Nephron (organoid): ENCODE results near the gene KCNIP4.

ENCODE experiments used
- H3K27ac Mint-ChIP-seq, 3 experiments: 2 replicates each; pipeline ENCODE4 v1.8.0; 2020; ENCODE audit warnings: mixed read lengths in 3 of 3, mild to moderate bottlenecking in 2 of 3, moderate library complexity in 1 of 3
- H3K27me3 Mint-ChIP-seq: 2 replicates; pipeline ENCODE4 v1.8.0; 2021; ENCODE audit warnings: low read depth, mild to moderate bottlenecking, moderate library complexity, mixed read lengths
- H3K36me3 Mint-ChIP-seq: 2 replicates; pipeline ENCODE4 v1.8.0; 2020; ENCODE audit warnings: low read depth, mixed read lengths
- H3K4me1 Mint-ChIP-seq: 2 replicates; pipeline ENCODE4 v1.8.0; 2020; ENCODE audit warnings: mixed read lengths
- H3K4me3 Mint-ChIP-seq, 3 experiments: 2 replicates each; pipeline ENCODE4 v1.8.0; 2020; ENCODE audit warnings: mild to moderate bottlenecking in 3 of 3, mixed read lengths in 3 of 3, moderate library complexity in 2 of 3
- H3K9me3 Mint-ChIP-seq: 2 replicates; pipeline ENCODE4 v1.8.0; 2020; ENCODE audit warnings: mixed read lengths
- TF ChIP-seq, protein P1 (sequence below), 3 experiments: fragments of 200-600 bp; sonication (generic); IDR thresholded peaks; one replicate each; pipeline ENCODE4 v1.5.0; 2021; ENCODE audit warnings: antibody characterized with exemption in 3 of 3; ENCODE audit not compliant: unreplicated experiment in 3 of 3

The KCNIP4 gene

DNA sequence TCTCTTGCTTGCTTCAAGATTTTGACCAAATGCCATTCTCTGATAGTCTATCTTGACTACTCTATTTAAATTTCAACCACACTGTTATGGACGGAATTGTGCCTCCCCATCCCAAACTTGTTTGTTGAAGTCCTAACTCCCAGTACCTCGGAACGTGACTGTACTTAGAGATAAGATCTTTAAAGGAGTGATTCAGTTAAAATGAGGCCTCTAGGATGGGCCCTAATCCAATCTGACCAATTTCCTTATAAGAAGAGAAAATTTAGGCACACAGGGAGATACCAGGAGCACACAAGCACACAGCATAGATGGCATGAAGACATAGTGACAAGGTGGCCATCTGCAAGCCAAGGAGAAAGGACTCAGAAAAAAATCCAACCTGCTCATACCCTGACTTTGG is 269.9 kb downstream of the KCNIP4 start:
- TF ChIP-seq, protein P1, sequence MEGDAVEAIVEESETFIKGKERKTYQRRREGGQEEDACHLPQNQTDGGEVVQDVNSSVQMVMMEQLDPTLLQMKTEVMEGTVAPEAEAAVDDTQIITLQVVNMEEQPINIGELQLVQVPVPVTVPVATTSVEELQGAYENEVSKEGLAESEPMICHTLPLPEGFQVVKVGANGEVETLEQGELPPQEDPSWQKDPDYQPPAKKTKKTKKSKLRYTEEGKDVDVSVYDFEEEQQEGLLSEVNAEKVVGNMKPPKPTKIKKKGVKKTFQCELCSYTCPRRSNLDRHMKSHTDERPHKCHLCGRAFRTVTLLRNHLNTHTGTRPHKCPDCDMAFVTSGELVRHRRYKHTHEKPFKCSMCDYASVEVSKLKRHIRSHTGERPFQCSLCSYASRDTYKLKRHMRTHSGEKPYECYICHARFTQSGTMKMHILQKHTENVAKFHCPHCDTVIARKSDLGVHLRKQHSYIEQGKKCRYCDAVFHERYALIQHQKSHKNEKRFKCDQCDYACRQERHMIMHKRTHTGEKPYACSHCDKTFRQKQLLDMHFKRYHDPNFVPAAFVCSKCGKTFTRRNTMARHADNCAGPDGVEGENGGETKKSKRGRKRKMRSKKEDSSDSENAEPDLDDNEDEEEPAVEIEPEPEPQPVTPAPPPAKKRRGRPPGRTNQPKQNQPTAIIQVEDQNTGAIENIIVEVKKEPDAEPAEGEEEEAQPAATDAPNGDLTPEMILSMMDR (IDR thresholded peaks at IDR 0.05; ENCODE audit: unreplicated experiment in 3 of 3): no peak
- Mint-ChIP-seq H3K36me3 (no peaks in the 10 kb centered on the region), H3K4me3 (no peak overlapping the region), H3K4me1 (no peaks in the 10 kb centered on the region), H3K27me3 (peaks cover 5% of the 10 kb centered on the region), H3K9me3 (no peaks in the 10 kb centered on the region), H3K27ac (no peak overlapping the region)

DNA sequence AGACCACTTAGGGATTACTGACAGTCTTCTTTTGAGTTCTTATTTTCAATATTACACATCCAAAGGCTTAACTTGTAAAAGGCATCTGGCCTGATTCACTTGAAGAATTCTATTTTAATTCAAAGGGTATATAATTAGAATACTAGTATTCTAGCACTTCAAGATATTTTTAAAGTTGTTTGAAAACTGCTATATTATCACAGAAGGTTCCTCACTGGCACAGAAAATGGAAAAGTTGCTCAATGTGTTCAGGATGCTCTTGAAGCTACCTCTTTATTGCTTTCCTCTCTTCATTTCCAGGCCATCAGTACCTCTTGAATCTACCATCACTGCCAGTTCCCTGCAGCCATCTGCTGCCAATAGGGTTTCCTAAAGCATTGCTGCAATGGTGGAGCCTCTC is 271.4 kb downstream of the KCNIP4 start:
- H3K4me1 Mint-ChIP-seq: no peaks in the 10 kb centered on the region
- H3K27me3 Mint-ChIP-seq: peaks cover 5% of the 10 kb centered on the region
- no peak overlapping the region for H3K27ac Mint-ChIP-seq
- no peak overlapping the region for H3K4me3 Mint-ChIP-seq
- no peaks in the 10 kb centered on the region for H3K9me3 Mint-ChIP-seq
- no peaks in the 10 kb centered on the region for H3K36me3 Mint-ChIP-seq
- TF ChIP-seq, protein P1 (IDR thresholded peaks at IDR 0.05; ENCODE audit: unreplicated experiment in 3 of 3): no peak

DNA sequence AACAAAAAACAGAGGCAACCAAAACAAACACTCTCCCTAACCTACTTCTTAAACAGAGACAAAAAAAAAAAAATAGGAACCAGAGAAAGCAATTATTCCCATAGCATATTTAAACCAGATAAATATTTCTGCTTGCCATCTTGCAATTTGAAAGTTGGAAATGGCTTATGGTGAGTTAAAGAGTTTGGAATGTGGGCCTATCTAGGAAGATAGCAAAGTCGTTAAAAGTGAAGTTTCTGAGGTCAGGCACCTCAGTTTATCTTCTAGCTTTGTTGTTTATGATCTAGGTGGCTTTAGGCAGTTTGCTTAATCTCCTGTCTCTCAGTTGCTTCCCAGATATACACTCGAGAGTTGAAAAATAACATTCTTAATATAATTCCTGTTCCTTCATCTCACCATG is 284.2 kb downstream of the KCNIP4 start:
- no peaks in the 10 kb centered on the region for H3K27me3 Mint-ChIP-seq
- TF ChIP-seq, protein P1 (IDR thresholded peaks at IDR 0.05; ENCODE audit: unreplicated experiment in 3 of 3): no peak
- H3K9me3 Mint-ChIP-seq: no peaks in the 10 kb centered on the region
- no peak overlapping the region for H3K4me3 Mint-ChIP-seq
- no peak overlapping the region for H3K27ac Mint-ChIP-seq
- no peaks in the 10 kb centered on the region for H3K4me1 Mint-ChIP-seq
- no peaks in the 10 kb centered on the region for H3K36me3 Mint-ChIP-seq

DNA sequence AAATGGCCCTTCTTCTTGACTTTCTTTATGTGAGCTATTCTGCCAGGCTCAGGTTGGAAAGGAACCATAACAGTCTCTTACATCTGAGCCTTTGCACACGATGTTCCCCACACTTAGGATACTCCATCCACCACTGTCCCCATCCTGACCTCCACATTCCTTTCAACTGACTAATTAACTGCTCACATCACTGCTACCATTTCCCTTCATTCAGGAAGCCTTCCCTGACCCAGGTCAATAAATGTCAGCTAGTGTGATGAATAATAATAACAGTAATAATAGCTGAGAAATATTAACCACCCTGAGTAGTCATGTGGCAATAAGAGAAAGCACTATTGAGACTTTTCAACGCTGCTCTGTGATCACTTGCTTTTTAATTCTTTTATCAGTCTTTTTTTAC is 291.7 kb downstream of the KCNIP4 start:
- no peaks in the 10 kb centered on the region for H3K36me3 Mint-ChIP-seq
- H3K27ac Mint-ChIP-seq: no peak overlapping the region
- H3K4me1 Mint-ChIP-seq: no peaks in the 10 kb centered on the region
- H3K27me3 Mint-ChIP-seq: no peaks in the 10 kb centered on the region
- TF ChIP-seq, protein P1 (IDR thresholded peaks at IDR 0.05; ENCODE audit: unreplicated experiment in 3 of 3): no peak
- no peak overlapping the region for H3K4me3 Mint-ChIP-seq
- H3K9me3 Mint-ChIP-seq: no peaks in the 10 kb centered on the region

DNA sequence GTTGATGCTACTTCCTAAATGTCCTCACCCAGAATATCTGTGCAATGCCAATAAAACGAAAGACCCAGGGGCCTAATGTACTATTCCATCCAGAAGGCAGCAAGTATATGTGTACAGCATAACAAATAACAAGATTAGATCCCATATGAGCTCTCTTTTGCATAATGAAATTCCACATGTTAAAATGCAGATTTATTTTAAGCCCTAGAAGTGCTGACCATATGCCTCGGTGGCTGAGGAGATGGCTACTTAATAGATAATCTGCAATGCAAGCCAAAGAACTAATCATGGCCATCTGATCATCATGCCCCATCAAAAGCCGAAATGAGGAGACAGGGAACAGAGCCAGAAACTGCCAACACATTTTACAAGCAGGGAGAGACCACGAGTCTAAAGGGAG is 293.5 kb downstream of the KCNIP4 start:
- H3K27ac Mint-ChIP-seq: no peak overlapping the region
- H3K9me3 Mint-ChIP-seq: no peaks in the 10 kb centered on the region
- no peak overlapping the region for H3K4me3 Mint-ChIP-seq
- H3K4me1 Mint-ChIP-seq: no peaks in the 10 kb centered on the region
- H3K36me3 Mint-ChIP-seq: no peaks in the 10 kb centered on the region
- TF ChIP-seq, protein P1 (IDR thresholded peaks at IDR 0.05; ENCODE audit: unreplicated experiment in 3 of 3): no peak
- H3K27me3 Mint-ChIP-seq: no peaks in the 10 kb centered on the region

DNA sequence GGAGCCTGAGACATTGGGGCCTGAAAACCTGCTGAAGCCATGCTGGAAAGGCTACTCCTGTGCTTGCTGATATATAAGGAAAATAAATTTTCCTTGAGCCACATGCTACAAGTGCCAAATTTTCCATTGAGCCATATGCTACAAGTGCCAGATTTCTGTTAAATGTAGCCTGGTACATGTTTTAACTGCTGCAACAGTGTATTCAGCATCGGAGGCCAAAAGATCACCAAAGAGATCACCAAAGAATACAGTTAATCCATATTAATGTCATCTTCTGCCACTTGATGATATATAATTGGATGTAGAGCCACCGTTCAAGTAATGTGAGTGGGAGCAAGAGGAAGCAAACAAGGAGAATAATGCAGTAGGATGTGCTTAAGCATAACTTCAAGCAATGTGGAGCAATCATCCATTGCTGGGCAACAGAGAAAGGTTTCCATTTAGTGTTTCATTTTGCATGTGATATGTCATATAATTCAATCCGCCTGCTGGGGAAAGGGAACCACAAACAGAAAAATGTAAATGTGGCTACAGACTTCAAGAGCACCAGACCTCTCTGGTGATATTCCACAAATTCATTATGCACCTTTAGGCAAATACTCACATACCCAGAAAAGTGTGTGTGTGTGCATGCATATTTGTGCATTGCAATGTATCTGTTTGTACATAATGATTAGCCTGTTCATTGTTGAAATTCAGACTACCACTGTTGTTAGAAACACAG is 295.9 kb downstream of the KCNIP4 start:
- peak overlapping the region in 1 of 3 experiments; percentile 22 for H3K27ac Mint-ChIP-seq
- H3K9me3 Mint-ChIP-seq: no peaks in the 10 kb centered on the region
- H3K36me3 Mint-ChIP-seq: no peaks in the 10 kb centered on the region
- TF ChIP-seq, protein P1 (IDR thresholded peaks at IDR 0.05; ENCODE audit: unreplicated experiment in 3 of 3): no peak
- H3K4me1 Mint-ChIP-seq: no peaks in the 10 kb centered on the region
- no peaks in the 10 kb centered on the region for H3K27me3 Mint-ChIP-seq
- no peak overlapping the region for H3K4me3 Mint-ChIP-seq
